ENCODE data around the gene COX8C. TPM values are rescaled to one million over a fixed set of nuclear protein-coding genes. Genes with fewer than 3 reads are reported as not detected.
"Not testable (repeated sequence)": the region's sequence is repeated elsewhere in the genome, so short reads cannot be mapped to it uniquely, and the experiment has no call there.

COX8C gene
- total and polyA plus RNA-seq, 3 donors from 2014 or later: 19.9 to 65.3 (median 39.1) TPM

DNA sequence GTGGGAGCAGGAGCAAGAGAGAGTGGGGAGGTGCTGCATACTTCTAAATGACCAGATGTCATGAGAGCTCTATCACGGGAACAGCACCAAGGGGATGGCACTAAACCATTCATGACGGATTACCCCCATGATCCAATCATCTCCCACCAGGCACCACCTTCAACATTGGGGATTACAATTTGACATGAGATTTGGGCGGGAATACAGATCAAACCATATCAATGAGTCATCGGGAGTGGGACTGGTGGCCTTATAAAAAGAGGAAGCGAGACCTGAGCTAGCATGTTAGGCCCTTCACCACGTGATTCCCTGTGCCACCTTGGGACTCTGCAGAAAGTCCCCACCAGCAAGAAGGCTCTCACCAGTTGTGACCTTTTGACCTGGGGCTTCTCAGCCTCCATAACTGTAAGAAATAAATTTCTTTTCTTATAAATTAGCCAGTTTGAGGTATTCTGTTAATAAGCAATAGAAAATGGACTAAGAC lies 28.7 kb downstream of the COX8C start:
- Histone ChIP-seq H3K27ac (no peak overlapping the region), H3K4me1 (no peaks in the 10 kb centered on the region), H3K27me3 (no peaks in the 10 kb centered on the region), H3K4me3 (no peak overlapping the region), H3K36me3 (ENCODE audit: low read depth, missing control alignments) (no peaks in the 10 kb centered on the region), H3K9me3 (no peaks in the 10 kb centered on the region)
- intact Hi-C loops (cut with DNase I; ENCODE audit: low total_unique reads): no loop called here
- no peak for DNase-seq
- 80 to 95% methylated on average over 6 of the region's 6 CpGs for WGBS, 2 donors
- TF ChIP-seq POLR2A (IDR thresholded peaks at IDR 0.05): no peak
- TF ChIP-seq, protein P1, sequence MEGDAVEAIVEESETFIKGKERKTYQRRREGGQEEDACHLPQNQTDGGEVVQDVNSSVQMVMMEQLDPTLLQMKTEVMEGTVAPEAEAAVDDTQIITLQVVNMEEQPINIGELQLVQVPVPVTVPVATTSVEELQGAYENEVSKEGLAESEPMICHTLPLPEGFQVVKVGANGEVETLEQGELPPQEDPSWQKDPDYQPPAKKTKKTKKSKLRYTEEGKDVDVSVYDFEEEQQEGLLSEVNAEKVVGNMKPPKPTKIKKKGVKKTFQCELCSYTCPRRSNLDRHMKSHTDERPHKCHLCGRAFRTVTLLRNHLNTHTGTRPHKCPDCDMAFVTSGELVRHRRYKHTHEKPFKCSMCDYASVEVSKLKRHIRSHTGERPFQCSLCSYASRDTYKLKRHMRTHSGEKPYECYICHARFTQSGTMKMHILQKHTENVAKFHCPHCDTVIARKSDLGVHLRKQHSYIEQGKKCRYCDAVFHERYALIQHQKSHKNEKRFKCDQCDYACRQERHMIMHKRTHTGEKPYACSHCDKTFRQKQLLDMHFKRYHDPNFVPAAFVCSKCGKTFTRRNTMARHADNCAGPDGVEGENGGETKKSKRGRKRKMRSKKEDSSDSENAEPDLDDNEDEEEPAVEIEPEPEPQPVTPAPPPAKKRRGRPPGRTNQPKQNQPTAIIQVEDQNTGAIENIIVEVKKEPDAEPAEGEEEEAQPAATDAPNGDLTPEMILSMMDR (IDR thresholded peaks at IDR 0.05): no peak

DNA sequence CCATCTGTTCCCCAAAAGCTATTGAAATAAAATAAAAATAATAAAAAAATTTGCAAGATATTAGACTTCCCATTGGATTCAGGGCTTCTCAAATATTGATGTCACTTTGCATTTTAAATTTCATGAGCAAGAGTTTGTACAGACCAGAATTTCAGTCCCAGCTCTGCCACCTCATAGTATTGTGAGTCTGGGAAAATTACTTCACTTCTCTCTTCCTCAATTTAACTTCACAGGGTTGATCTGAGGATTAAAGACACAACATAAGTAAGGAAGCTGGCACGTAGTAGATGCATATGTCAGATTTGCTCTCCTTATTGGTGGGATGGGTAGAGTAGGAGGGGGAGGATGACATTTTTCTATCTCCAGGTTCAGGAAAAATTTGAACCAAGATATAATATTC lies 32.8 kb downstream of the COX8C start:
- no peaks in the 10 kb centered on the region for H3K4me1 ChIP-seq
- no peak for DNase-seq
- 63 to 71% methylated on average over 1 of the region's 1 CpG for WGBS, 2 donors
- TF ChIP-seq POLR2A (IDR thresholded peaks at IDR 0.05): no peak
- TF ChIP-seq, protein P1 (IDR thresholded peaks at IDR 0.05): no peak
- H3K27ac ChIP-seq: no peak overlapping the region
- no peak overlapping the region for H3K4me3 ChIP-seq
- no peaks in the 10 kb centered on the region for H3K9me3 ChIP-seq
- H3K36me3 ChIP-seq (ENCODE audit: low read depth, missing control alignments): no peaks in the 10 kb centered on the region
- intact Hi-C loops (cut with DNase I; ENCODE audit: low total_unique reads): no loop called here
- no peaks in the 10 kb centered on the region for H3K27me3 ChIP-seq

DNA sequence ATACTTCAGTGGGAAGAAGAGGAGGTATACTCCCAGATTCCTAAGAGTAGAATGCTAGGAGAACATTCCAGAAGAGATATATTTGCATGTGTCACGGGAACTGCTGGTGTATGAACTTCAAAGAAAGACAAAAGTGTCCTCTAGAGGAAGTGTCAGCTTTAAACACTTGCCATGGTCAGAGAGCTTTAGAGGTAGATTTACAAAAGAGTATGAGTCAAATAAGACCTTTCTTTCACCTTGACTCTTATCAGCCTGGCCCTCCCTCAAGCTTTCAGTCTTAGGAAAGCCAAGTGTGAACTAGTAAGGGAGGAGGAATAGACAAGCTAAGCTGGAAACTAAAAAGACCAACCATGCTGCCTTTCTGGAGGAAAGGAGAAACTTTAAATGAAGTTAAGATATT lies 34.7 kb downstream of the COX8C start:
- no peak for DNase-seq
- no peak for TF ChIP-seq POLR2A (IDR thresholded peaks at IDR 0.05)
- TF ChIP-seq, protein P1 (IDR thresholded peaks at IDR 0.05): no peak
- Histone ChIP-seq H3K4me3 (no peak overlapping the region), H3K4me1 (no peaks in the 10 kb centered on the region), H3K27ac (no peak overlapping the region), H3K27me3 (no peaks in the 10 kb centered on the region), H3K9me3 (no peaks in the 10 kb centered on the region), H3K36me3 (ENCODE audit: low read depth, missing control alignments) (no peaks in the 10 kb centered on the region)
- 63 to 77% methylated on average over 1 of the region's 1 CpG for WGBS, 2 donors
- intact Hi-C loops (cut with DNase I; ENCODE audit: low total_unique reads): no loop called here

DNA sequence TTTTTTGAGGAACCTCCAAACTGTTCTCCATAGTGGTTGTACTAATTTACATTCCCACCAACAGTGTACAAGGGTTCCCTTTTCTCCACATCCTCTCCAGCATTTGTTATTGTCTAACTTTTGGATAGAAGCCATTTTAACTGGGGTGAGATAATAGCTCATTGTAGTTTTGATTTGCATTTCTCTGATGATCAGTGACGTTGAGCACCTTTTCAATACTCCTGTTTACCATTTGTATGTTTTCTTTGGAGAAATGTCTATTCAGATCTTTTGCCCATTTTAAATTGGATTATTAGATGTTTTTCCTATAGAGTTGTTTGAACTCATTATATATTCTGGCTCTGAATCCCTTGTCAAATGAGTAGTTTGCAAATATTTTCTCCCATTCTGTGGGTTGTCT lies 37.3 kb downstream of the COX8C start:
- H3K4me1 ChIP-seq; H3K36me3 ChIP-seq (ENCODE audit: low read depth, missing control alignments); intact Hi-C loops (cut with DNase I; ENCODE audit: low total_unique reads); DNase-seq; H3K9me3 ChIP-seq; H3K27me3 ChIP-seq; H3K27ac ChIP-seq; H3K4me3 ChIP-seq: not testable (repeated sequence)
- WGBS, 2 donors: 83 to 90% methylated on average over 1 of the region's 1 CpG

DNA sequence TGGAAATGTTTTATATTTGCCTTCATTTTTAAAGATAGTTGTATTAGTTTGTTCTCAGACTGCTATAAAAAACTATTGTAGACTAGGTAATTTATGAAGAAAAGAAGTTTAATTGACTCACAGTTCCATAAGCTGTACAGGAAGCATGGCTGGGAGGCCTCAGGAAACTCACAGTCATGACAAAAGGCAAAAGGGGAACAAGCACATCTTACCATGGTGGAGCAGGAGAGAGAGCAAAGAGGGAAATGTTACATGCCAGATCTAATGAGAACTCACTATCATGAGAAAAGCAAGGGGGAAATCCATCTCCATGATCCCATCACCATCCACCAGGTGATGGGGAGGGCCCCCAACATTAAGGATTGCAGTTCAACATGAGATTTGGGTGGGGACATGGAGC lies 48.2 kb downstream of the COX8C start:
- Histone ChIP-seq H3K27ac (no peak overlapping the region), H3K4me3 (no peak overlapping the region), H3K36me3 (ENCODE audit: low read depth, missing control alignments) (no peaks in the 10 kb centered on the region), H3K4me1 (no peaks in the 10 kb centered on the region), H3K9me3 (no peaks in the 10 kb centered on the region), H3K27me3 (no peaks in the 10 kb centered on the region)
- TF ChIP-seq, protein P1 (IDR thresholded peaks at IDR 0.05): no peak
- TF ChIP-seq POLR2A (IDR thresholded peaks at IDR 0.05): no peak
- intact Hi-C loops (cut with DNase I; ENCODE audit: low total_unique reads): no loop called here
- DNase-seq: no peak

Data from testis (tissue), 3 donors.